H4 (cell line): ENCODE results near the gene RABGAP1L. TPM values are rescaled to one million over a fixed set of nuclear protein-coding genes. Genes with fewer than 3 reads are reported as not detected.
A peak's percentile ranks its signal among the peaks of the same experiment; 100 is the strongest.
"Not testable (repeated sequence)": the region's sequence is repeated elsewhere in the genome, so short reads cannot be mapped to it uniquely, and the experiment has no call there.

Experiments used
- DNase-seq: peaks from one replicate; pipeline ENCODE4 v3.0.0-alpha.2; 2015; ENCODE audit warnings: low spot score
- total RNA-seq: library from RNA; depleted of rRNA; stranded (reverse); fragments of >200 nt; shearing (Covaris generic); gene quantifications from 2 replicates; pipeline ENCODE4 v1.2.3, GENCODE V29; 2014

RABGAP1L gene
- total RNA-seq, 1 experiment from 2014 or later = 12.7 TPM

- DNase-seq = not testable (repeated sequence)
Measured at GRCh38 chr1:174238845-174239501, 79.7 kb downstream of the RABGAP1L start.

DNA sequence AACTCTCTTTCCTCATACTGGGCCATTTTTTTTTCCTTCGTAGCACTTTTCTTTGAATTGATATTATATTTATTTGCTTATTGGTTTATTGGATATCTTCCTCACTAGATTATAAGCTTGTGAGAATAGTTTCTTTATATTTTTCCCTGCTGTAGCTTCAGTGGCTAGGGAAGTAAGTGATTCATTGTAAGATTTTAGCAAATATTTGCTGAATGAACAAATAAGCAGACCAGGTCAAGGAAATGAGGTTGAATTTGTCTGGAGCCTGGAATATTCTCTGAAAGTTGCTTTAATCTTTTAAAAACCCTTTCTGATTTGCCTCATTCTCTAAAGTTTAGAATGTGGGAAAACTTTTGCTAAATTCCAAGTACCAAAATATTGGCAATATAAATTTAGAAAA, 80.2 kb downstream of the RABGAP1L start:
- DNase-seq = no peak

DNA sequence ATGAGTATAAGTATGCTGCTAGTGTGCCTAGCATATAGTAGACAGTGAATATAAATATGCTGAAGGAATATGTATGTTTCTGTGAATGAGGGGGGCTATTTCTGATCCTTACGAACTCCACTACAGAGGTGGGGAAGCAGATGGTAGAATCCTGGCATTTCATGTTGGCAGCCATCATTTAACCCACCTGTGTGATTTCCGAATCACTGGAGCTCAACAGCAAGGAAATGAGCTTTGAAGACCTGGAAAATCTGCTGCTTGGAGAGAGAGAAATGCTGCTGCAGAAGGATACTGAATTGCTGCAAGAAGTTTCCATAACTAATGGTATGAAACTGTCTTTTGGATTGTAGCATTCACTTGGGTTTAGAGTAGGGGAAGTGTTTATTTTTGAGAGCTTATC, 83.5 kb downstream of the RABGAP1L start:
- DNase-seq = no peak

DNA sequence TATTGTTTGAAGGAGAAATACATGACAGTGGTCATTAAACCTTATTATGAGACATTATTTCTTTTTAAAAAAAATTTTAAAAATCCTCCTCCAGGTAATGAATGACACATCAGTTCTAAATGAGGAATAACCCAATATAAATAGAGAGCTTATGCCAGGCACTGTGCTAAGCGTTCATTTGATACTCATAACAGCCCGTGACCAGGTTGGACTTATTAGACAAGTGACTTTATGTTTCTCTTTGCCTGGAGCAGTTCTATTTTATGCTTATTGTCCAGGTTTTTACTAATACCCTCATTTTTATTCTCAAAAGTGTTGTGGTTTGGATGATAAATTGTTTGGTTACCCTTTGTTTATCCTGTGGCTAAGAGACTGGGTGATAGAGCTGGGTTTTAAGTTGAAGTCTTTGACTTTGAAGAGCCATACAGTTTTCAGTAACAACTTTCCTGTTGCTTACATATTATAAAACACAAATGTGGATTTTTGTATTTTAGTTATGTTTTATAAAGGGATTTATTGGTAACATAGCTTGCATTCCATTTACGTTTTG, 84.2 kb downstream of the RABGAP1L start:
- DNase-seq = peak; percentile 27

DNA sequence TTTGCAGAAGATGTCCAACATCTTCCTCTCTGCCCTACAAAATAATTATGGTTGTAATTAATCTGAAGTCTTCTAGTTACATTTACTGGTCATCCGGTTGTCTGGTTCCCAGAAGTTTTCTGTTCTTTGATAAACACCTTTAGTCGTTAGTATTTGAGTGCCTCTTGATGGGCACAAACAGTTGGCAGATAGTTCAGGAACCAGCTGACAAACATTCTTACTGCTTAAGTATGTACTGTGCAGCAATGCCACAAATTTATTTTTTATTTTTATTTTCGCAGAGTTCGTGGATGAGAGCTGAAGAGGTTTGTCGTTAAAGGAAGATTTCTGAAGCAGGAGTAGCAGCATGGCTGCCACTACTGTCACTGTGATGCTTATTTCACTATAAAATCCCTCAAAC, 84.7 kb downstream of the RABGAP1L start:
- no peak for DNase-seq

DNA sequence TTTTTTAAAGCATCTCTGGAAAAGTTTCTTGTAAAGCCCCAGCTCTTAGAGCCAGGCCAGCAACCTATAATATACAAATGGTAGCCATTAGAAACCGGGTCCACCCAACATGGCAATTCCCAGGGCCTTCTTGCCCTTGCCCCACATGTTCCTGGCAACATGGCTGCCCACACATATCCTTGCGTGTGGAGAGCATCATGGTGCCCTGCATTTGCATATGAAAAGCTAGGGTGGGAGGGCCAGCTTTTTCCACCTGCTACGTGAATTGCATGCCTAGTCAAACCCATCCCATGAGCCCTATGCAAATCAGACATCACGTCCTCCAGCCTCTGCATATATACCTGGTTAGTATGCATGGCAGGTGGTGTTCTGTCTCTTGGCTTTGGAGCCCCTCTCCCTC, 88.2 kb downstream of the RABGAP1L start:
- DNase-seq = no peak

DNA sequence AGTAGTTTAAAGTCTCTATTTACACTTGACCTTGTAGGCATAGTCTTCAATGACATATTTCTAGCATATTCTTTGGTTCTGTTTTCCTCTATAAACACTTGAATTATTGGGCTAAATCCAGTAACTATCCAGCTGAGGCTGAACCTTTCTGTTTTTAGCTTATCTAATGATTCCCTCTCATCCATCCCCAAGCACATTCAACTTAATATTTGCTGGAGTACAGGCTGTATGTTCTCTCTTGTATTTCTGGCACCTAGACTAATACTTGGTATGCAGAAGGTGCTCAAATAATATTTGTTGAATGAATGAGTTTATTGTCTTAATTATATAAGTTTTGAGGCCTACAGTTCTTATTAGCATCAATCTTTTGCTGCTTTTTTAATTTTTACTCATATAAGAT, 88.7 kb downstream of the RABGAP1L start:
- DNase-seq = no peak

- not testable (repeated sequence) for DNase-seq
Measured at GRCh38 chr1:174256386-174256785, 97.1 kb downstream of the RABGAP1L start.

DNA sequence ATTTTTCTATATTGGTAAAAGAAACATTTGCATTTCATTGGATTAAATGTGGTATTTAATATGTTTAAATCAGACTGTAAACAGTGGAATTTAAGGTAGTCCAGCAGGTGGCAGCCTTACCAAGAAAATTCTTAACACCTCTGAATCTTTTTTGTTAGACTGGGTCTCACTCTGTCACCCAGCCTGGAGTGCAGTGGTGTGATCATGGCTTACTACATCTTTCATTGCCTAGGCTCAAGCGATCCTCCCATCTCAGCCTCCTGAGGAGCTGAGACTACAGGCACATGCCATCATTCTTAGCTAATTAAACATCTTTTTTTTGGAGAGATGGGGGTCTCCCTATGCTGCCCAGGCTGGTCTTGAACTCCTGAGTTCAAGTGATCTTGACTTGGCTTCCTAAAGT, 98.8 kb downstream of the RABGAP1L start:
- peak; percentile 18 for DNase-seq

DNA sequence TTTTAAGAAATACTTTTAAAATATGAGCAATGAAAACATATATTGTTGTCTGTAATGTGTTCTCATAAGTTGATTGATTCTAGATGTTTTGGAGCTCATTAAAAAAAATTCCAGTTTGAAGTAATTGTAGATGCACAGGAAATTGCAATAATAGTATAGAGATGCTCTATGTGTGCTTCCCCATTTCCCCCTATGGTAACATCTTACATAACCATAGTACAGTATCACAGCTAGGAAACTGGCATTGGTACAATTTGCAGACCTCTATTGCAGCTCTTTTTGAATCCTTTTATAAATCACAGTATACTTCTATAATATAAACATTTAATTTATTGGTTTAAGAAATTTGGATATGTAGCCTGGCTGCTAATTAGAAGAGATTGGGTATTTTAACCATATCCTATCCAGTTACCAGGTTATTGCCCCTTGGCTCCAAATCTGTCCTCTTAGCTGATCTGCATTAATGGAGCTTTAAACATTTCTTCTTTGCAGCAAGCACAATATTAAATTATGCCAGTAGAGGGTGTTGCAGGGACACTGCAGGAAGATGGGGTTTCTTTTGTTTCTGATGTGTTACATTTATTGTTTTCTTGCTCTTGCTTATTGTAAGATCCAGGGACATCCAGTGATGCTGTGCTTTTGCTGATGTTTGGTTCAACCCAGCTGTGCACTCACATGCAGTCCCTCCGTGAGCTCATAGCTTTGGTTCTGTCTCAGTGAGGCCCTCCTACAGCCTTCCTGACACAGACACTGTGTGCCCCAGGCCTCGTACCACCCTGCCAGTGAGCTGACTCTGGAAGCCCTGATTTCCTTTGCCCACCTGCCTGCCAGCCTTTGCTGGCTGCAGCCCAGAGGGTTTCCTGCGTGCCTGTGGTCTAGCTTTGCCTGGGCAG, 103.3 kb downstream of the RABGAP1L start:
- peak; percentile 80 for DNase-seq

DNA sequence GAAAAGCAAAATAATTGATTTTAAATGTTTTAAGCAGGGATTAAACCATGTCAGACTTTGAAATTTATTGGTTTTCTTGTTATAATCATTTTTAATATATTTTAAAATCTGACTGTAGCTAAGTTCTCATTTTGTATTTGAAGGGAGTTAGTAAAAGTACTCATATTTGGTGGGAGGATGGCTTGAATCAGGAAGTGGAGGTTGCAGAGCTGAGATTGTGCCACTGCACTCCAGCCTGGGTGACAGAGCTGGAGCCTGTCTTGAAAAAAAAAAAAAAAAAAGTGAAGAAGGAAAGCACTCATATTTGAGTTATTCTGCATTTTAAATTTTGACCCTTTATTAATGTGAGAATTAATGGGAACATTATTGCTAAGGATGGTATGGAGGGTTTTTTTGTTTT, 106.0 kb downstream of the RABGAP1L start:
- DNase-seq = no peak

- no peak for DNase-seq
Measured at GRCh38 chr1:174266476-174266875, 107.2 kb downstream of the RABGAP1L start.

DNA sequence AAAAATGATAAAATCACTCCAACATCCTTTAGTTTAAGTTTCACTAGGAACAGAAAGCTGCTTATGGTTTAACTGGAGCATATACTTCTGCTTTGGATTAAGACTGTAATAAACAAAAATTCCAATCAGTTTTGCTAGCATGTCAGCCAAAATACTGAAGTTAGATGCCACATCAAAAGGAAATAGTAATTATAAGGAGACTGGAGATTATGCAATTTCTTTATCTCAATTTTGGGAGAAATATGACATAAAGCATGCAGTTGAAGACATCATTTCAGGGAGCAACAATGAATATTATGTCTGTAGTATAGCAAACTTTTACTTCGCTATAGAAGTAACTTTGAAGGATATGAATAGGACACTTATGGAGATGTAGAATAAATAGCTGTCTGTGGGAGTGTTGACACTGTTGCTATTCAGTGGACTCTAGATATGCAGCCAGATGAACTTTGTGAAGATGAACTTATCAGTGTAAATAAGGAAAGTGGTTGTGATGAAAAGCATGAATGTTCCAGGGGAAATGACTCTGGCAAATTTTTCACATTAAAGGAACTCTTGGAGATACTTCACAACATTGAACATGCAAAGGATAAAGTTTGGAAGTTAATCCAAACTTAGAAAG, 107.8 kb downstream of the RABGAP1L start:
- no peak for DNase-seq

- DNase-seq = no peak
Measured at GRCh38 chr1:174269989-174270651, 110.8 kb downstream of the RABGAP1L start.

- no peak for DNase-seq
Measured at GRCh38 chr1:174273190-174273589, 113.9 kb downstream of the RABGAP1L start.

GRCh38 chr1:174273776-174274175, 114.5 kb downstream of the RABGAP1L start:
- DNase-seq = no peak

GRCh38 chr1:174274452-174274851, 115.1 kb downstream of the RABGAP1L start:
- no peak for DNase-seq

GRCh38 chr1:174274884-174275283, 115.6 kb downstream of the RABGAP1L start:
- DNase-seq = no peak

GRCh38 chr1:174276087-174276486, 116.8 kb downstream of the RABGAP1L start:
- DNase-seq = no peak

- DNase-seq = no peak
Measured at GRCh38 chr1:174284052-174284451, 124.7 kb downstream of the RABGAP1L start.

DNA sequence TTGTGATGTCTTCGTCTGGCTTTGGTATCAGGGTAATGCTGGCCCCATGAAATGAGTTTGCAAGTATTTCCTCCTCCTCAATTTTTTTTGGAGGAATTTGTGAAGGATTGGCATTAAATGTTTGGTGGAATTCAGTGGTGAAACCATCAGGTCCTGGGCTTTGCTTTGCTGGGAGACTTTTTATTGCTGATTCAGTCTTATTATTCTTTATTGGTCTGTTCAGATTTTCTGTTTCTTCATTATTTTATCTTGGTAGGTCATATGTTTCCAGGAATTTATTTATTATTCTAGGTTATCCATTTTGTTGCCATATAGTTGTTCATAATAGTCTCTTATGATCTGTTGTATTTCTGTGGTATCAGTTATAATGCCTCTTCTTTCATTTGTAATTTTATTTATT, 126.7 kb downstream of the RABGAP1L start:
- DNase-seq = no peak
